NB4 (cell line): ENCODE results near the gene TENM4.

Experiments
- DNase-seq: peaks from one replicate; pipeline ENCODE4 v3.0.0; 2010; ENCODE audit warnings: low read depth
- H3K4me3 ChIP-seq: one replicate; pipeline ENCODE4 v1.5.1; 2011; ENCODE audit warnings: mild to moderate bottlenecking, low read depth, low read length, moderate library complexity
- MYC ChIP-seq: IDR thresholded peaks from 2 replicates; pipeline ENCODE4 v1.6.1; 2011; ENCODE audit warnings: low read depth, low read length
- POLR2A ChIP-seq: IDR thresholded peaks from 2 replicates; pipeline ENCODE4 v1.6.1; 2011; ENCODE audit warnings: mild to moderate bottlenecking; ENCODE audit not compliant: insufficient read length; ENCODE audit errors: extremely low read depth
- TF ChIP-seq, protein P1 (sequence below): IDR thresholded peaks from one replicate; pipeline ENCODE4 v1.5.1; 2012; ENCODE audit warnings: low read depth, low read length
- TF ChIP-seq, protein P2 (sequence below): IDR thresholded peaks from 2 replicates; pipeline ENCODE4 v1.6.1; 2011; ENCODE audit warnings: low read depth, low read length

TENM4 gene

DNA sequence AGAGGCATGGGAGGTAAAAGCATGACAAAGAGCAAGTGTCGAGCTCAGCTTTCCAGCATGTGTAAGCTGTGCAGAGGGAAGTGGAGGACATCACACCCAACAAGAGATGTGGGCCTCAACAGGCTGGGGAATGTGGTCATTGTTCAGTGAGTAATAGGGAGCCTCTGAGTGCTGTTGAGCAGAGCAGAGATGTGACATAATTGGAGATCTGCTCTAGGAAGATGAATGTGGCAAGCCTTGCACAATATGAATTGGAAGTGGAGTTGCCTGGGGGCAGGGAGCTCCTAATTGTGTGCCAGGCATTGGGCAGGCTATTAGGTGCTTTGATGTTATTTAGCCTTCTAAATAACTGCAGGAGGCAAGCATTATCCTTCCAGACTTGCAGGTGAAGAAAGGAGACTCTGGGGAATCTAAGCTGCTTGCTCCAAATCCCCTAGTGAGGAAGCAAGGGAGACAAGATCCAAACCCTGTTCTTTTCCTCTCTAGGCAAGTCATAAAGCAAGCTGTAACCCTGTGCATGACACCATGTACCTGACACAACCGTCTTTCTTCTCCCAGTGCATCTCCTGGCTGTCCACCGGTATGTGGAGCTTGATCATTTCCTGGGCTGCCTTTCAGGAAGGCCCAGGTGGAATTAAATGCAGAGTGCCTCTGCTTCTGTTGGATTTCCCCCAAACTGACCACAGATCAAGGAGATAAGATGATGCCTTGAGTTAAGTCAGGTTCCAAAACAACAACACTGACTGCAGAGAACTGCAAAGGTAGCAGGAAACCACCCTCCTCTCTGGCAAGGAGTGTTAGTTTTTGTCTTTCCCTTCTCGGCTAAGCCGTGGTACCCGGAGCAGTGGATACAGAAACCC, 221.4 kb downstream of the TENM4 start:
- TF ChIP-seq, protein P1, sequence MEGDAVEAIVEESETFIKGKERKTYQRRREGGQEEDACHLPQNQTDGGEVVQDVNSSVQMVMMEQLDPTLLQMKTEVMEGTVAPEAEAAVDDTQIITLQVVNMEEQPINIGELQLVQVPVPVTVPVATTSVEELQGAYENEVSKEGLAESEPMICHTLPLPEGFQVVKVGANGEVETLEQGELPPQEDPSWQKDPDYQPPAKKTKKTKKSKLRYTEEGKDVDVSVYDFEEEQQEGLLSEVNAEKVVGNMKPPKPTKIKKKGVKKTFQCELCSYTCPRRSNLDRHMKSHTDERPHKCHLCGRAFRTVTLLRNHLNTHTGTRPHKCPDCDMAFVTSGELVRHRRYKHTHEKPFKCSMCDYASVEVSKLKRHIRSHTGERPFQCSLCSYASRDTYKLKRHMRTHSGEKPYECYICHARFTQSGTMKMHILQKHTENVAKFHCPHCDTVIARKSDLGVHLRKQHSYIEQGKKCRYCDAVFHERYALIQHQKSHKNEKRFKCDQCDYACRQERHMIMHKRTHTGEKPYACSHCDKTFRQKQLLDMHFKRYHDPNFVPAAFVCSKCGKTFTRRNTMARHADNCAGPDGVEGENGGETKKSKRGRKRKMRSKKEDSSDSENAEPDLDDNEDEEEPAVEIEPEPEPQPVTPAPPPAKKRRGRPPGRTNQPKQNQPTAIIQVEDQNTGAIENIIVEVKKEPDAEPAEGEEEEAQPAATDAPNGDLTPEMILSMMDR = no peak
- TF ChIP-seq, protein P2, sequence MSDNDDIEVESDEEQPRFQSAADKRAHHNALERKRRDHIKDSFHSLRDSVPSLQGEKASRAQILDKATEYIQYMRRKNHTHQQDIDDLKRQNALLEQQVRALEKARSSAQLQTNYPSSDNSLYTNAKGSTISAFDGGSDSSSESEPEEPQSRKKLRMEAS = no peak
- TF ChIP-seq MYC = no peak
- no peak for TF ChIP-seq POLR2A
- H3K4me3 ChIP-seq = no peak overlapping the region
- peak; percentile 7 for DNase-seq

DNA sequence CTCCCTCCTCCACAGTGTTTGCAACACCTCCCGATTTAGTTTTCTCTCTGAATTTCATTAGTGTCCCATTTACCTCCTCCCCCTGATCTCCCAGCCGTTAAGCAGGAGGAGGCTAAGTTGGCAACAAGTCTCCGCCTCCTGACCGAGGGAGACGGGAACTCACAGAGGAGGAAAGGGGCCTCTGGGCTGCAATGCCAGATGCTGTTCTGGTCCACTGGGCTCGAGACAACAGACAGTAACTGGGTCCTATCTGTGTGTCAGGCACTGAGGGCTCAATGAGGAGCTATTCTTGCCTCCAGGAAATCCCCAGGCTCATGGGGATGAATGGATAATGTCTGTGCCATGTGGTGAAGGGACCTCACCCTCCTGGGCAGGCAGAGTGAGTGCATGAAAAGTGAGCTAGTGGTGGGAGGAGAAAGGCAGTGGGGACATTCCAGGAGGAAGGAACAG, 228.1 kb downstream of the TENM4 start:
- DNase-seq = no peak
- H3K4me3 ChIP-seq = no peak overlapping the region
- TF ChIP-seq, protein P1 = no peak
- TF ChIP-seq, protein P2 = no peak
- TF ChIP-seq MYC = no peak
- TF ChIP-seq POLR2A = no peak

DNA sequence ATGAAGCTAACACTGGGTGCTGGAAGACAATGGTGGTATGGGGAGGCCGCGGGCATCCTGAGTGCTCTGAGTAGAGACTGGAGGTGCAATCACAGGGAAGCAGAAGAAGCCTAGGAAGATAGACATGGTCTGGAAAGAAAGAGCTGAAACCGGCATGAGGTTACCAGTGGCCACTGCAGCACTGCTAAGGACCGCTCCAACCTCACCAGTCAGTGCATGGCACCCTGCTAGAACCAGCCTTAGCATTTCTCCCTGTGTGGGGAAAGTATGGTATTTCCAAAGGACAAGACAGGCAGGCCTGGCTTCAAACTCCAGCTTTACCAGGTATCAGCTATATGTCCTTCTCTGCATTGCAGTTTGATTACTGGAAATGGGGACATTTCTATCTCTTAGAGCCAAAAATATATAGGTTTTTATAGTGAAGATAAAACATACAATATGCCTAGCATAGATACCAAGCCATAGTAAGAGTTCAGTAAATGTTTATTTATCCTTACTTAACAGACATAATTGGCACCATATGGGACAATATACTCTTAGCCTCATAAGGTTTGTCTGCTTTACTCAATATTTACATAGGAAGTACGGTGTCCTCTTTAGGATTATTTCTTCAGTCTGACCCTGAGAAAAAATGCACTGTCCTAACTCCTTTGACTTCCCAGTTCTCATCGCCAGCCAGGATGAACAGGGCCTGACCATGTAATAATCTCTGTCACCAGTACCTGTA, 231.1 kb downstream of the TENM4 start:
- DNase-seq = no peak
- H3K4me3 ChIP-seq = no peak overlapping the region
- TF ChIP-seq, protein P2 = no peak
- TF ChIP-seq, protein P1 = no peak
- no peak for TF ChIP-seq MYC
- TF ChIP-seq POLR2A = no peak

DNA sequence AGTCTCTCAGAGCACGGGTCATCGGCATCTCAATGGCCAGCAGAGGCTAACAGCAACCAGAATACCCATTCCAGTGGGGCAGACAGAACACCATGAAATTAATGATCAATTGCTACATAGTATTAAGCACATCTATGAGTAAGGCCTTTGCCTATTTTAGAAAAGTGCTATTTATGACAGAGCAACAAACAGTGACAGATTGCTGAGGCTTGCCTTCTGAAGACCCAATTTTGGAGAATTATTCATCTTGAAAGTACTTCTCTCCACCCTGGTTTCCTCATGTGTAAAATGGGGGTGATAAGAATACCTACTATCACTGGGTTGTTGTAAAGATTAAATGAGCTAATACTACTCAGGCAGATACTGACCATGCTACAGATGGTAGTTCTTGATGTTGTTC, 232.7 kb downstream of the TENM4 start:
- H3K4me3 ChIP-seq = no peak overlapping the region
- no peak for DNase-seq
- no peak for TF ChIP-seq MYC
- TF ChIP-seq, protein P2 = no peak
- no peak for TF ChIP-seq POLR2A
- TF ChIP-seq, protein P1 = no peak

DNA sequence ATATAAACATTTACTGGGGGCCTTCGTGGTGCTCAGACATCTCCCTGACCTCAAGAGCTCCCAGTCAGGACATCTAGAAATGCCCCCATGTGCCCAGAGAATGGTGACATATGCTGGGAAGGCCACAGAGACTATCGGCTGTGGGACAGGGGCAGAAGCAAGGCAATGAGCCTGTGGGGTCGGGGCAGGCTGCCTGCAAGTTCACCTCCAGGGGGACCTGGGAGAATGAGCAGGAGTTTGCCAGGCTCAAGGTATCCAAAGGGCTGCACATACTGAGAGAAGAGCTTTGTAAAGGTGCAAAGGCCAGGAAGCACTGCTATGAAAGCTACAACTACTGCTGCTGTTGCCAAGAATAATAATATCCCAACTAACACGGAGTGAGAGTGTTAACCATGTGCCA, 233.9 kb downstream of the TENM4 start:
- TF ChIP-seq, protein P2 = no peak
- TF ChIP-seq MYC = no peak
- TF ChIP-seq POLR2A = no peak
- TF ChIP-seq, protein P1 = no peak
- H3K4me3 ChIP-seq = no peak overlapping the region
- no peak for DNase-seq
